Fibroblast of skin of right biceps (primary cell): ENCODE results near the gene RAN.
A peak's percentile ranks its signal among the peaks of the same experiment; 100 is the strongest.
"Not testable (repeated sequence)": the region's sequence is repeated elsewhere in the genome, so short reads cannot be mapped to it uniquely, and the experiment has no call there.

Experiments
- DNase-seq: peaks from one replicate; pipeline ENCODE4 v3.0.0-alpha.2; 2013

Gene RAN

GRCh38 chr12:130871286-130872178 lies at the start of gene RAN:
Gene RAN, plus strand, starts transcription at chr12:130872066. Its CDS starts 528 bp downstream, at chr12:130872594.
- peak; percentile 95 for DNase-seq

- DNase-seq, result no peak
These were observed 46.1 kb upstream of the RAN start for GRCh38 chr12:130825771-130826150.

- peak; percentile 75 for DNase-seq
These were observed 45.6 kb upstream of the RAN start for GRCh38 chr12:130826151-130826801.

GRCh38 chr12:130827432-130827831 lies 44.4 kb upstream of the RAN start:
- DNase-seq, result no peak

GRCh38 chr12:130828895-130829294 lies 43.0 kb upstream of the RAN start:
- no peak for DNase-seq

GRCh38 chr12:130829391-130830245 lies 42.2 kb upstream of the RAN start:
- DNase-seq, result no peak

GRCh38 chr12:130830246-130830551 lies 41.7 kb upstream of the RAN start:
- no peak for DNase-seq

- DNase-seq, result no peak
These were observed 40.6 kb upstream of the RAN start for GRCh38 chr12:130831246-130831645.

GRCh38 chr12:130831876-130832405 lies 39.9 kb upstream of the RAN start:
- DNase-seq, result no peak

GRCh38 chr12:130832561-130833209 lies 39.2 kb upstream of the RAN start:
- DNase-seq, result peak; percentile 26

- no peak for DNase-seq
These were observed 36.9 kb upstream of the RAN start for GRCh38 chr12:130835011-130835410.

GRCh38 chr12:130835436-130835835 lies 36.4 kb upstream of the RAN start:
- DNase-seq, result no peak

- DNase-seq, result no peak
These were observed 33.4 kb upstream of the RAN start for GRCh38 chr12:130838284-130838950.

- peak; percentile 80 for DNase-seq
These were observed 32.7 kb upstream of the RAN start, which contains the start of gene STX2 for GRCh38 chr12:130838951-130839769. Gene STX2, minus strand, starts transcription at chr12:130839250. Its CDS starts 151 bp downstream, at chr12:130839099.

- DNase-seq, result no peak
These were observed 32.0 kb upstream of the RAN start for GRCh38 chr12:130839770-130840404.

- peak; percentile 88 for DNase-seq
These were observed 25.5 kb upstream of the RAN start for GRCh38 chr12:130846369-130846768.

- DNase-seq, result peak; percentile 60
These were observed 24.8 kb upstream of the RAN start for GRCh38 chr12:130847112-130847511.

- not testable (repeated sequence) for DNase-seq
These were observed 23.8 kb upstream of the RAN start for GRCh38 chr12:130848105-130848504.

GRCh38 chr12:130848785-130849305 lies 23.0 kb upstream of the RAN start:
- DNase-seq, result not testable (repeated sequence)
